ENCODE results near the gene BRF1. TPM values are rescaled to one million over a fixed set of nuclear protein-coding genes. Genes with fewer than 3 reads are reported as not detected.

Gene BRF1
- polyA plus RNA-seq, 1 donor, result 29.7 TPM

DNA sequence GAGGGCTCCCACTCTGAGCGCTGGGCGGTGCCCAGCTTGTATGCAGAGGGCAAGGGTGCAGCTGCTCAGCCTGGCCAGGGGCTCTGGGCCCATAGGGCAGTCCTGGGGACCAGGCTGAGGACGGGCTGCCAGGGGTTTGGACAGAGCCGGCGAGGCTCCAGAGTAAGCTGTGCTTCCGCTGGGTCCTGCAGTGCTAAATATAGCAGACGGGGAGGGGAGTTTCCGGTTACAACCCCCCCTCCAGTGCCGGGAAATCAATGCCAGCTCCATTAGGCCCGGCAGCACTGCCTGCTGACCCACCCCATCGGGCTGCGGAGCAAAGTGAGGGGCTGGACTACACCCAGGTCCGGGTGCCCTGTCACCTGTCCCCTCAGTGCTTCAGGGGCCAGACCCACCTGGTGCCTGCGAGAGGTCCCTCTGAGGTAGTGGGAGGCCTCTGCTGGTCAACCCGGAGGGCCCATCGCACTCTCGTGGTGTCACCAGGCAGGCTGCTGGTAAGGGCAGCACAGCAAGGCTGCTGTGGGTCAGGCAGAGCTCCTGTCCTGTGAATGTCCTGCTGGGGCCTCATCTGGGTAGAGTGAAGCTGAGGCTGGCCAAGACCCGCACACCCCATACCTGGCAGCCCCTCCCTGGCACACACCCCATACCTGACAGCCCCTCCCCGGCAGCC is 129.7 kb downstream of the BRF1 start:
- DNase-seq, result no peak

DNA sequence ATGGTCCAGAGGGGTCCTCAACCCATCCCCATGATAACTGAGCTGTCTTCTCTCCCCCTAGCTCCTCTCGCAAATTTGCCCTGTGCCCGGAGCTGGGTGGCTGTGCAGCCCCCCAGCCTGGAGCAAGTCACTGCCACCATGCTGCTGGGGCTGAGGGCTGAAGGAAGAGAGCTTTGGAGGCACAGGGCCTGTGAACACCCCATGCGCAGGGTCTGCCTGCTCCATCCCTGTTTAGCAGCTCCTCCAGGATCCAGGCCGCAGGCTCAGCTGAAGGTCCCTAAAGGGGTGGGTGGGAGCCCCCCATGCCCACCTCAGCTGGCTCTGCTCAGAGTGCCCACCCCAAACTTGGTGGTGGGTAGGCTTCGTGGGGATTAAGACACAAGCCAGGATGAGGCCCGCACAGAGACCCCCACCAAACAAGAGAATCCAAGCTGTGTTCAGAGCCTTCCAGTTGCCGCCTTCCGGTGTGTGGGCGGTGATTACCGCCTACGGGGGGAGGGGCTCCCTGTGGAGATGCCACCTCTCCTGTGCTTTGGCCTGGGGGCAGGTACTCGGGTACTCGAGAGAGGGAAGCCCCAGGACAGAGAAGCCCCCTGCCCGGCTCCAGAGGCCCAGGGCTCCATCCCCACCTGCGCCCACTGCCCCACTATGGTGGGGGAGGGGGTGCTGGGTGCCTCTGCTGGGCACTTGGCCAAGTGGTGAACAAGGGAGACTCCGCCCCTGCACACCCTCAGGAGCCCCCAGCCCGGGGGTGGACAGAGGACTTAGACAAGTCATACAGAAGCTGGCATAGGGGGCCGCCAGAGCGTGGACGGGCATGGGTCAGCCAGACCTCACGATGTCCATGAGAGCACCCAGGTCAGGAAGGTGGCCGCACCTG is 130.8 kb downstream of the BRF1 start:
- no peak for DNase-seq

DNA sequence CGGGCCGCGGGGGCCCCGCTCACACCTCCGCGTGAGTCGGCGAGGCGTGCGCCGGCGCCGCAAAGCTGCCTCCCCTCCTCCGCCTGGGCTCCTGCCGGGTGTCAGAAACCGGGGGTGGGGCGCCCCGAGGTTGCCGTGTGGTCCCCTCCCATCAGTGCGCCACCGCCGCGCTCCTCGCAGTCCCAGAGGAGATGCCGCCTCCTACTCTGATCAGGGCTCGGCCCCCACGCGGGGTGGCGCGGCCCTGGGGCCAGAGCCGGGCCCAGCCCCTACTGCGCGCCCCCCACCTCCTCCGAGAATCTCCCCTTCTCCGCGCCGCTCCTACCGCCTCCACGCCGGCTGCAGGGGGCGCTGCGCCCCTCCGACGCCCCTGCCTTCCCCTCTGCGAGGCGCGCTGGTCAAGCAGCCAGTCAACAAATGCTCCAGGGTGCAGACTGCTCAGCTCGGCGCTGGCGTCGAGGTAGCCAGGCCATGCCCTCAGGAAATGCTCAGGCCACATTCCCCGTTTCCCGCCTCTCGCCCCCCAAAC is 131.8 kb downstream of the BRF1 start:
- no peak for DNase-seq

DNA sequence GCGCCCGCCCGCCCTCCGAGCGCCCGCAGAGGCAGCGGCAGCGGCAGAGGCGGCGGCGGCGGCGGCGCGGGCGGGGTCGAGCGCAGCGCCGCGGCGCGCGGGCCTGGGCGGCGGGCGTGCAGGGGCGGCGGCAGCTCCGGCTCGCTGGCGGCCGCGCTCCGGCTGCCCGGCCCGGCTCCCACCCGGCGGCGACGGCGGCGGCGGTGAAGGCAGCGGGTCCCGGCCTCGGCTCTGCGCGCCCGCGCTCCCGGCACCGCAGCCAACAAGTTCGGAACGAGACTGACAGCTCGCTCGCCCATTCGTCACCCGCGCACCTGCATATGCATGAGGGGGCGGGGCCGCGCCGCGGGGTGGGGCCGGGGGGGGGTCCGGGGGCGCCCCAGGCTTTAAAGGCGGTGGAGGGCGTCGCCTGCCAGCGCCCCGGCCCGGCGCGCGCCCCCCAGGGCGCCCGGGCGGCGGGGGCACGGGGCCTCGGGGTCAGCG is 132.3 kb downstream of the BRF1 start, which contains the start of gene JAG2:
Gene JAG2, minus strand, starts transcription at position 281 of the 483 bp plus-strand sequence. CDS start 356 bp downstream, outside the sequence.
- DNase-seq, result no peak

GRCh38 chr14:105168093-105168420 is 132.7 kb downstream of the BRF1 start:
- DNase-seq, result no peak

DNA sequence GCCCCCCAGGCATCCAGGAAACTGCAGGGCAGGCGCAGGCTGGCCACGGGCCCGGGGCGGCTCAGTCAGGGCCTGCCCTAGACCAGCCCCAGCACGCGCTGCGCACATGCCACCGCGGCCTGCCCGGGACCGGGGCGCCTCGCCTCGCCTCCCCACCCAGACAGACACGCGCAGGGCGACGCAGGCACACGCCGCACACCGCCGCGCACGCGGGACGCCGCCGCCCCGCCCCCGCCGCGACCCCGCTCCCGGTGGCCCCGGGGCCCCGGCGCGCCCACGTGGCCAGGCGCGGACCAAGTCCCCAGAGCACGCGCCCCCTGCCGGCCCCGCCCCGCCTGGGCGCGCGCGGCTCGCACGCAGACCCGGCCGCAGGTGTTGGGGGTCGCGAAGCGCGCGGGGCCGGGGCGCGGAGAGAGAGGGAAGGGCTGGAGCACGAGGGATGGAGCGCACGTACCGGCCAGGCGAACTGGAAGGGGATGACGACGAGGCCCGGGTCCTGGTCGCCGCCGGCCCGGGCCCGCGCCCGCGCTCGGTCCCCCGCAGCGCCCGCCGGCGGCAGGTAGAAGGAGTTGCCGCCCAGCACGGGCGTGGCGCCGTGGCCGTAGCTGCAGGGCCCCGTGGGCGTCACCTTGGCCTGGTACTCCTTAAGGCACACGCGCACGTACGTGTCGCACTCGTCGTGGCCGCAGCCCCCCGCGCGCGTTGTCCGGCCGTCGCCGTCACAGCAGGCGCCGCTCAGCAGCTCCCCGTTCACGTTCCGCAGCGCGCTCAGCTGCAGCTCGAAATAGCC is 133.3 kb downstream of the BRF1 start:
- no peak for DNase-seq

- DNase-seq, result no peak
Observed at GRCh38 chr14:105166571-105167302, 134.1 kb downstream of the BRF1 start.

GRCh38 chr14:105165761-105166485 is 134.9 kb downstream of the BRF1 start:
- no peak for DNase-seq

GRCh38 chr14:105165134-105165704 is 135.6 kb downstream of the BRF1 start:
- DNase-seq, result no peak

GRCh38 chr14:105163040-105163742 is 137.6 kb downstream of the BRF1 start:
- no peak for DNase-seq

- DNase-seq, result no peak
Observed at GRCh38 chr14:105162669-105162979, 138.2 kb downstream of the BRF1 start.

DNA sequence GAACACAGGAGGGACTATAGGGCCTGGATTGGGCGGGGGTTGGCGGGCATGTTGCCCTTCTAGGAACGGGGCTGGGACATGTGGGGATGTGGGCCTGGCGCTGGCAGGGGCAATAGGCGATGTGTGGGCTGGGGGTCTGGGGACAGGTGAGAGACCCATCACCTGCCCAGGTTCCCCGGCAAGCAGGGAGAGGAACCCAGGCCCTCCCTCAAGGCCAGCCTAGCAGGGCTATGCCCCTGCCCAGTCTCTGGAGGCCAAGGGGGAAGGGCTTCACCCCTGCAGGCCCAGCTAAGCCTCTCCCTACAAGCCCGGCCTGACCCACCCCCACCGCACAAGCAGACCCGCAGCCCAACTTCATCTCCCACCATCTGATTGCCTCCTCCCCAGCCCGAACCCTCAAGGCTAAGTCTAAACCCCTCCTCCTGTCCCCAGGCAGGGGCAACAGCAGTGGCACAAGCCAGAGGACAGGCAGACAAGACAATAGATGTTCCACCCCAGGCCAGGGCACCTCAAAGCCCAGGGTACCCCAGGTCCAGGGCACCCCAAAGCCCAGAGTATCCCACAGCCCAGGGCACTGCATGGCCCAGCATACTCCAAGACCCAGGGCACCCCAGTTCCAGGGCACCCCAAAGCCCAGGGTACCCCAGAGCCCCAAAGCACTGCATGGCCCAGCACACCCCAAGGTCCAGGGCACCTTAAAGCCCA is 138.7 kb downstream of the BRF1 start:
- DNase-seq, result no peak

DNA sequence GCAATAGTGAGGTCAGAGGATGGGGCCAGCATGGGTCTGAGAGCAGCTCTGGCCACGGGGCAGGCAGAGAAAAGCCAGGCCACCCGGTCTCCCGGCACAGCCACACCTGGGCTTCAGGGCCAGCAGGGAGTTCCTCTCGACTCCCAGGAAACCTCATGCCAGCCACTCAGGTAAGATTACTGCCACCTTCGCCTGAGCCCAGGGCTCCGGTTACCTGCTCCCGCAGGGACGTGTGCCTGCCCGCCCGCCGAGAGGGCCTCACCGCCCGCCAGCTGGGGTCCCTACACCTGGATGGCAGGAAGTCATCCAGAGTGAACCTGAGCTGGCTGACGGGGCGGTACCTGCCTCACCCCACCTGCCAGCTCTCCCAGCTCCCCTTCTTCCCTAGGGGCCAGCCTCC is 139.5 kb downstream of the BRF1 start:
- DNase-seq, result no peak

- DNase-seq, result no peak
Observed at GRCh38 chr14:105160776-105161175, 140.0 kb downstream of the BRF1 start.

- no peak for DNase-seq
Observed at GRCh38 chr14:105159344-105159743, 141.5 kb downstream of the BRF1 start.

All from hindlimb muscle (tissue), 1 donor.